Subcutaneous adipose tissue (tissue), 4 donors: ENCODE results near the gene NEURL4. TPM values are rescaled to one million over a fixed set of nuclear protein-coding genes. Genes with fewer than 3 reads are reported as not detected.

Experiments
- CTCF ChIP-seq: fragments of 450-650 bp; IDR thresholded peaks from one replicate; pipeline ENCODE4 v1.5.1; 2016; ENCODE audit warnings: low read depth, mild to moderate bottlenecking, control low read depth, antibody characterized with exemption, moderate library complexity
- total RNA-seq, 4 donors: library from RNA; depleted of rRNA; stranded (reverse); fragments of >200 nt; gene quantifications; one replicate each; pipeline ENCODE4 v1.1.0, GENCODE V29; 2016

NEURL4 gene
- total RNA-seq, 4 donors from 2014 or later, result 4.9 to 22.6 (median 11.2) TPM

- TF ChIP-seq CTCF, result no peak
Measured at GRCh38 chr17:7343250-7343649, 14.1 kb upstream of the NEURL4 start.

- no peak for TF ChIP-seq CTCF
Measured at GRCh38 chr17:7341842-7342241, 12.7 kb upstream of the NEURL4 start.

GRCh38 chr17:7340179-7340578, 11.0 kb upstream of the NEURL4 start:
- no peak for TF ChIP-seq CTCF

- no peak for TF ChIP-seq CTCF
Measured at GRCh38 chr17:7336240-7337175, 7.4 kb upstream of the NEURL4 start, which contains the start of gene ACAP1. TSS of gene ACAP1 (plus strand) at chr17:7336529. CDS start at chr17:7336735, 206 bp downstream.

- no peak for TF ChIP-seq CTCF
Measured at GRCh38 chr17:7334938-7335538, 5.9 kb upstream of the NEURL4 start.

GRCh38 chr17:7332111-7332510, 3.0 kb upstream of the NEURL4 start:
- no peak for TF ChIP-seq CTCF

- no peak for TF ChIP-seq CTCF
Measured at GRCh38 chr17:7330638-7331015, 1.5 kb upstream of the NEURL4 start.
